DOHH2 (cell line): ENCODE measurements around the gene KLHL2.

Experiments
- H3F3A ChIP-seq: fragments of 200-600 bp; sonication (generic), shearing (Covaris generic); 2 replicates; pipeline ENCODE4 v1.6.0; 2016; ENCODE audit warnings: antibody characterized with exemption, mild to moderate bottlenecking; ENCODE audit not compliant: control insufficient read depth, insufficient read depth
- H3K27ac ChIP-seq: fragments of 200-600 bp; sonication (generic); 2 replicates; pipeline ENCODE4 v1.5.1; 2014; ENCODE audit warnings: low read depth, mild to moderate bottlenecking, low read length, moderate library complexity
- H3K27me3 ChIP-seq: fragments of 200-600 bp; sonication (generic); 2 replicates; pipeline ENCODE4 v1.6.1; 2014; ENCODE audit warnings: mild to moderate bottlenecking, low read length, mixed read lengths; ENCODE audit not compliant: control insufficient read depth
- H3K36me3 ChIP-seq: fragments of 200-600 bp; sonication (generic); 2 replicates; pipeline ENCODE4 v1.6.1; 2014; ENCODE audit warnings: mild to moderate bottlenecking, low read length, moderate library complexity, mixed read lengths; ENCODE audit not compliant: control insufficient read depth
- H3K4me1 ChIP-seq: fragments of 200-600 bp; sonication (generic); 2 replicates; pipeline ENCODE4 v1.6.1; 2014; ENCODE audit warnings: mild to moderate bottlenecking, low read length, mixed read lengths; ENCODE audit not compliant: control insufficient read depth
- H3K4me2 ChIP-seq: fragments of 200-600 bp; sonication (generic); 2 replicates; pipeline ENCODE4 v1.6.0; 2014; ENCODE audit warnings: mild to moderate bottlenecking, low read length, moderate library complexity
- H3K4me3 ChIP-seq: fragments of 200-600 bp; sonication (generic); 2 replicates; pipeline ENCODE4 v1.5.1; 2014; ENCODE audit warnings: mild to moderate bottlenecking, low read length, mixed read lengths
- H3K79me2 ChIP-seq: fragments of 200-600 bp; sonication (generic); 2 replicates; pipeline ENCODE4 v1.6.1; 2014; ENCODE audit warnings: mild to moderate bottlenecking, low read length, mixed read lengths; ENCODE audit not compliant: control insufficient read depth
- H3K9me2 ChIP-seq: fragments of 200-600 bp; sonication (generic); replicated peaks from 2 replicates; pipeline ENCODE4 v1.6.1; 2014; ENCODE audit warnings: mild to moderate bottlenecking, low read length, mixed read lengths; ENCODE audit not compliant: control insufficient read depth
- H3K9me3 ChIP-seq: fragments of 200-600 bp; sonication (generic); 2 replicates; pipeline ENCODE4 v1.6.1; 2014; ENCODE audit warnings: antibody characterized with exemption, low read length, mixed read lengths; ENCODE audit not compliant: control insufficient read depth, insufficient read depth
- H4K20me1 ChIP-seq: fragments of 200-600 bp; sonication (generic); 2 replicates; pipeline ENCODE4 v1.6.0; 2014; ENCODE audit warnings: low read depth, mild to moderate bottlenecking, antibody characterized with exemption, low read length, moderate library complexity; ENCODE audit not compliant: control insufficient read depth, insufficient read depth
- EZH2phosphoT487 ChIP-seq: fragments of 200-600 bp; sonication (generic); IDR thresholded peaks from 2 replicates; pipeline ENCODE4 v1.6.1; 2017; ENCODE audit warnings: borderline replicate concordance, mild to moderate bottlenecking, antibody characterized with exemption, low read length, moderate library complexity, mixed read lengths
- TF ChIP-seq, protein P1 (sequence below): fragments of 200-600 bp; sonication (generic); IDR thresholded peaks from one replicate; pipeline ENCODE4 v1.5.1; 2014; ENCODE audit warnings: antibody characterized with exemption, mild to moderate bottlenecking, low read depth, low read length; ENCODE audit not compliant: poor library complexity, severe bottlenecking

The KLHL2 gene

GRCh38 chr4:165367040-165367439 is 159.7 kb downstream of the KLHL2 start:
- Histone ChIP-seq H3K4me2 (no peak overlapping the region), H3K27ac (no peak overlapping the region), H3K27me3 (peaks cover 9% of the 10 kb centered on the region), H3K9me3 (no peaks in the 10 kb centered on the region), H3K9me2 (no peaks in the 10 kb centered on the region), H3K79me2 (no peaks in the 10 kb centered on the region), H3K4me1 (no peaks in the 10 kb centered on the region), H3K36me3 (no peaks in the 10 kb centered on the region), H3K4me3 (no peak overlapping the region), H3F3A (no peaks in the 10 kb centered on the region), H4K20me1 (no peaks in the 10 kb centered on the region)
- no peak for TF ChIP-seq EZH2phosphoT487
- TF ChIP-seq, protein P1, sequence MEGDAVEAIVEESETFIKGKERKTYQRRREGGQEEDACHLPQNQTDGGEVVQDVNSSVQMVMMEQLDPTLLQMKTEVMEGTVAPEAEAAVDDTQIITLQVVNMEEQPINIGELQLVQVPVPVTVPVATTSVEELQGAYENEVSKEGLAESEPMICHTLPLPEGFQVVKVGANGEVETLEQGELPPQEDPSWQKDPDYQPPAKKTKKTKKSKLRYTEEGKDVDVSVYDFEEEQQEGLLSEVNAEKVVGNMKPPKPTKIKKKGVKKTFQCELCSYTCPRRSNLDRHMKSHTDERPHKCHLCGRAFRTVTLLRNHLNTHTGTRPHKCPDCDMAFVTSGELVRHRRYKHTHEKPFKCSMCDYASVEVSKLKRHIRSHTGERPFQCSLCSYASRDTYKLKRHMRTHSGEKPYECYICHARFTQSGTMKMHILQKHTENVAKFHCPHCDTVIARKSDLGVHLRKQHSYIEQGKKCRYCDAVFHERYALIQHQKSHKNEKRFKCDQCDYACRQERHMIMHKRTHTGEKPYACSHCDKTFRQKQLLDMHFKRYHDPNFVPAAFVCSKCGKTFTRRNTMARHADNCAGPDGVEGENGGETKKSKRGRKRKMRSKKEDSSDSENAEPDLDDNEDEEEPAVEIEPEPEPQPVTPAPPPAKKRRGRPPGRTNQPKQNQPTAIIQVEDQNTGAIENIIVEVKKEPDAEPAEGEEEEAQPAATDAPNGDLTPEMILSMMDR: no peak

- Histone ChIP-seq H3K79me2 (no peaks in the 10 kb centered on the region), H3K27ac (no peak overlapping the region)
- TF ChIP-seq, protein P1: no peak
- no peak for TF ChIP-seq EZH2phosphoT487
Observed at GRCh38 chr4:165368114-165368513, 160.8 kb downstream of the KLHL2 start.

DNA sequence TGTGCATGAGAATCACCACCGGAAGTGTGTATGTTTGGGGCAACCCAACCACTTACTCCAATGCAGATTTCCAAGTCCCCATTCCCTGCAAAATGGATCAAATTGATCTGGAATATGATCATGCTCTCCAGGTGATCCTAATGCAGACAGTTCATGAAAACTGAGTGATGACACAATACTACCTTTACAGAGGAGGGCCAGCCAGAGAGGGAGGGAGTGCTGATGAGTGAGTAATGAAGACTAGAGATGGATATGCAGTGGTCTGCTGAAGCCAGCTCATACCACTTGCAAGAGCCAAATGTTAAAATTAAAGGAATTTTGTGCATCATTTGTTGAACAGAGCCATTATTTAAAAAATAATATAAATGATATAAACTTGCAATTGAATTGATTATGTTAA is 161.2 kb downstream of the KLHL2 start:
- H3K36me3 ChIP-seq: no peaks in the 10 kb centered on the region

More at GRCh38 chr4:165368114-165368513, 160.8 kb downstream of the KLHL2 start:
- Histone ChIP-seq H3K9me2 (no peaks in the 10 kb centered on the region), H3K4me3 (no peak overlapping the region), H3K27me3 (peaks cover 9% of the 10 kb centered on the region), H3K36me3 (no peaks in the 10 kb centered on the region), H3F3A (no peaks in the 10 kb centered on the region), H3K9me3 (no peaks in the 10 kb centered on the region), H3K4me1 (no peaks in the 10 kb centered on the region), H3K4me2 (no peak overlapping the region), H4K20me1 (no peaks in the 10 kb centered on the region)

More for the DNA sequence above, 161.2 kb downstream of the KLHL2 start:
- no peak overlapping the region for H3K4me2 ChIP-seq
- no peak for TF ChIP-seq EZH2phosphoT487
- TF ChIP-seq, protein P1: no peak
- no peaks in the 10 kb centered on the region for H3K9me2 ChIP-seq
- no peak overlapping the region for H3K4me3 ChIP-seq
- H3K4me1 ChIP-seq: no peaks in the 10 kb centered on the region
- H3K79me2 ChIP-seq: no peaks in the 10 kb centered on the region
- H3F3A ChIP-seq: no peaks in the 10 kb centered on the region
- no peak overlapping the region for H3K27ac ChIP-seq
- H3K9me3 ChIP-seq: no peaks in the 10 kb centered on the region
- no peaks in the 10 kb centered on the region for H4K20me1 ChIP-seq
- peaks cover 5% of the 10 kb centered on the region for H3K27me3 ChIP-seq
